Hypothalamus (tissue), 51 donors: Measurements from ENCODE around the gene PSMD13.
"Not testable (repeated sequence)": the region's sequence is repeated elsewhere in the genome, so short reads cannot be mapped to it uniquely, and the experiment has no call there.

Experiments used
- DNase-seq, 51 donors: peaks; one replicate each; lab custom pipeline; 2025; lab: John Stamatoyannopoulos, UW

Gene PSMD13

GRCh38 chr11:215581-216037, 21.2 kb upstream of the PSMD13 start:
- no peak for DNase-seq

GRCh38 chr11:216081-216974, 20.4 kb upstream of the PSMD13 start:
- no peak for DNase-seq

GRCh38 chr11:217704-218103, 19.1 kb upstream of the PSMD13 start:
- DNase-seq = no peak

- no peak for DNase-seq
Observed at GRCh38 chr11:218815-219593, 17.8 kb upstream of the PSMD13 start.

- not testable (repeated sequence) for DNase-seq
Observed at GRCh38 chr11:220641-221215, 16.0 kb upstream of the PSMD13 start.

- no peak for DNase-seq
Observed at GRCh38 chr11:221539-221938, 15.2 kb upstream of the PSMD13 start.

- no peak for DNase-seq
Observed at GRCh38 chr11:221998-222789, 14.6 kb upstream of the PSMD13 start.

- no peak for DNase-seq
Observed at GRCh38 chr11:223026-223789, 13.6 kb upstream of the PSMD13 start.

- DNase-seq = no peak
Observed at GRCh38 chr11:223884-224283, 12.9 kb upstream of the PSMD13 start.

- no peak for DNase-seq
Observed at GRCh38 chr11:224424-224823, 12.4 kb upstream of the PSMD13 start.

GRCh38 chr11:225734-226453, 10.9 kb upstream of the PSMD13 start:
- DNase-seq = no peak

GRCh38 chr11:227824-228379, 8.9 kb upstream of the PSMD13 start:
- no peak for DNase-seq

GRCh38 chr11:230431-230830, 6.3 kb upstream of the PSMD13 start:
- no peak for DNase-seq

- no peak for DNase-seq
Observed at GRCh38 chr11:232783-233565, 3.8 kb upstream of the PSMD13 start.

- no peak for DNase-seq
Observed at GRCh38 chr11:235180-235579, 1.6 kb upstream of the PSMD13 start.

- no peak for DNase-seq
Observed at GRCh38 chr11:235609-235996, 1.2 kb upstream of the PSMD13 start.

GRCh38 chr11:235997-236773, 591 bp upstream of the PSMD13 start, which contains the start of gene SIRT3:
Gene SIRT3 (minus strand): TSS chr11:236342. CDS start chr11:236328, 14 bp downstream.
- peak; percentile 42 to 89 (median 72) for DNase-seq
